ENCODE measurements around the gene PPP2R5C.

Gene PPP2R5C

DNA sequence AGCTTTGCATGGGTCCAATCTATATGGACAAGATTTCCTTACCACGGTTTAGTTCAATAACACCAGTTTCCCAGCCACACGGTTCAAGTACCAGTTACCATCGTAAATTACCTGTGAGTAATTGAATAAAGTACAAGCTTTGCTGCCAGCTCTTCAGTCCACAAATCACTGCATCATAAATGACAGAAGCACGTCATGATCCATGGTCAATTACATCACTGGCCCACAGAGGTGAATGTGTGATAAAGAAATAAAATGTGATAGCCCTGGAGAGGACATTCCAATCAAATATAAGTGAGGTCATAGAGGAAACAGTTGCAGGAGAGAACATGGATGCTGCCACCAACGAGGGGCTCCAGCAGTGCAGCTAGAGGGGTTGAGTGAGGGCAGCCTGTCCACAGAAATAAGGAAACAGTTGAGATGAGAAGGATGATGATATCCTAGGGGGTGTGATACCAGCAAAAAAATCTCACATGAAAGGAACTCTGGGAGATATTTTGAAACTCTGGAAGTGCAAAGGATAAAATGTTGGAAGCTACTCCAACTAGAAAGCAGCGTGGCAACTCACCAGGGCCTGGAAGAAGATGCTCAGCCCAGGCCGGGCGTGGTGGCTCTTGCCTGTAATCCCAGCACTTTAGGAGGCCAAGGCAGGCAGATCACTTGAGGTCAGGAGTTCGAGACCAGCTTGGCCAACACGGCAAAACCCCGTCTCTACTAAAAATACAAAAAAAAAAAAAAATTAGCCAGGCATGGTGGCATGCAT, 197.1 kb downstream of the PPP2R5C start:
- Histone ChIP-seq H4K12ac (ENCODE audit: low read depth, low read length) (no peak overlapping the region), H3K9me3 (ENCODE audit: insufficient read depth, low read depth, low read length) (no peaks in the 10 kb centered on the region), H3K18ac (ENCODE audit: low read length) (no peak overlapping the region), H4K8ac (ENCODE audit: low read depth, low read length) (no peak overlapping the region), H3K23ac (ENCODE audit: low read length) (no peak overlapping the region), H3K4me2 (ENCODE audit: low read length) (no peak overlapping the region), H3K27me3 (ENCODE audit: insufficient read depth, low read length) (no peaks in the 10 kb centered on the region), H3K79me1 (ENCODE audit: low read length) (no peaks in the 10 kb centered on the region), H3K4me3 (ENCODE audit: low read depth, low read length) (no peak overlapping the region), H3K36me3 (ENCODE audit: control insufficient read depth in 1 of 2, insufficient read depth in 2 of 2, low read length in 2 of 2) (no peaks in the 10 kb centered on the region), H2AK5ac (ENCODE audit: low read length) (no peak overlapping the region), H3K27ac (ENCODE audit: low read depth, low read length) (no peak overlapping the region), H3K79me2 (ENCODE audit: control insufficient read depth, insufficient read depth, low read length, poor library complexity) (no peaks in the 10 kb centered on the region), H3K9ac (ENCODE audit: low read length) (no peak overlapping the region), H3K4ac (ENCODE audit: low read depth, low read length) (no peak overlapping the region), H3K4me1 (ENCODE audit: control insufficient read depth in 1 of 2, insufficient read depth in 2 of 2, low read length in 2 of 2) (peaks cover 3 to 10% of the 10 kb centered on the region in 2 experiments), H2BK120ac (ENCODE audit: insufficient read depth, low read length, poor library complexity) (no peak overlapping the region), H2AFZ (ENCODE audit: insufficient read depth, low read length, poor library complexity) (no peak overlapping the region), H2BK5ac (ENCODE audit: low read depth, low read length, poor library complexity) (no peak overlapping the region), H4K91ac (ENCODE audit: low read depth, low read length) (no peak overlapping the region), H3K14ac (ENCODE audit: low read length) (no peak overlapping the region), H2BK12ac (ENCODE audit: low read length) (no peak overlapping the region)
- no CpG with 5 or more reads among the region's 11 CpGs for WGBS (ENCODE audit: extremely low coverage, insufficient coverage, insufficient read length)
- DNase-seq, result no peak

- no peak overlapping the region for H3K27ac ChIP-seq (ENCODE audit: low read depth, low read length)
- no peak overlapping the region for H2AK5ac ChIP-seq (ENCODE audit: low read length)
- peaks cover 3 to 12% of the 10 kb centered on the region in 2 experiments for H3K4me1 ChIP-seq (ENCODE audit: control insufficient read depth in 1 of 2, insufficient read depth in 2 of 2, low read length in 2 of 2)
- no peak overlapping the region for H2AFZ ChIP-seq (ENCODE audit: insufficient read depth, low read length, poor library complexity)
- no peak overlapping the region for H3K4me2 ChIP-seq (ENCODE audit: low read length)
- no peak overlapping the region for H3K4ac ChIP-seq (ENCODE audit: low read depth, low read length)
- H4K8ac ChIP-seq (ENCODE audit: low read depth, low read length), result no peak overlapping the region
- no peak overlapping the region for H2BK12ac ChIP-seq (ENCODE audit: low read length)
- H2BK120ac ChIP-seq (ENCODE audit: insufficient read depth, low read length, poor library complexity), result no peak overlapping the region
- no peaks in the 10 kb centered on the region for H3K36me3 ChIP-seq (ENCODE audit: control insufficient read depth in 1 of 2, insufficient read depth in 2 of 2, low read length in 2 of 2)
- no peak overlapping the region for H2BK5ac ChIP-seq (ENCODE audit: low read depth, low read length, poor library complexity)
- H3K4me3 ChIP-seq (ENCODE audit: low read depth, low read length), result no peak overlapping the region
- H3K27me3 ChIP-seq (ENCODE audit: insufficient read depth, low read length), result no peaks in the 10 kb centered on the region
- H3K14ac ChIP-seq (ENCODE audit: low read length), result no peak overlapping the region
- no peak overlapping the region for H3K9ac ChIP-seq (ENCODE audit: low read length)
- H3K79me2 ChIP-seq (ENCODE audit: control insufficient read depth, insufficient read depth, low read length, poor library complexity), result no peaks in the 10 kb centered on the region
- no peak overlapping the region for H3K18ac ChIP-seq (ENCODE audit: low read length)
- DNase-seq, result peak in 1 of 2 donors; percentile 20
- no peak overlapping the region for H4K91ac ChIP-seq (ENCODE audit: low read depth, low read length)
- H3K79me1 ChIP-seq (ENCODE audit: low read length), result no peaks in the 10 kb centered on the region
- H3K9me3 ChIP-seq (ENCODE audit: insufficient read depth, low read depth, low read length), result no peaks in the 10 kb centered on the region
- no CpG with 5 or more reads among the region's 2 CpGs for WGBS (ENCODE audit: extremely low coverage, insufficient coverage, insufficient read length)
- H4K12ac ChIP-seq (ENCODE audit: low read depth, low read length), result no peak overlapping the region
- H3K23ac ChIP-seq (ENCODE audit: low read length), result no peak overlapping the region
These were observed 197.8 kb downstream of the PPP2R5C start for GRCh38 chr14:101959277-101959676.

GRCh38 chr14:101960225-101960624, 198.7 kb downstream of the PPP2R5C start:
- H3K18ac ChIP-seq (ENCODE audit: low read length), result no peak overlapping the region
- H3K4me1 ChIP-seq (ENCODE audit: control insufficient read depth in 1 of 2, insufficient read depth in 2 of 2, low read length in 2 of 2), result peaks cover 3 to 12% of the 10 kb centered on the region in 2 experiments
- H3K14ac ChIP-seq (ENCODE audit: low read length), result no peak overlapping the region
- no peak overlapping the region for H2BK5ac ChIP-seq (ENCODE audit: low read depth, low read length, poor library complexity)
- peaks cover 7% of the 10 kb centered on the region for H3K79me1 ChIP-seq (ENCODE audit: low read length)
- H4K12ac ChIP-seq (ENCODE audit: low read depth, low read length), result no peak overlapping the region
- H3K9ac ChIP-seq (ENCODE audit: low read length), result no peak overlapping the region
- H3K36me3 ChIP-seq (ENCODE audit: control insufficient read depth in 1 of 2, insufficient read depth in 2 of 2, low read length in 2 of 2), result no peaks in the 10 kb centered on the region
- H3K79me2 ChIP-seq (ENCODE audit: control insufficient read depth, insufficient read depth, low read length, poor library complexity), result peaks cover 8% of the 10 kb centered on the region
- H3K23ac ChIP-seq (ENCODE audit: low read length), result no peak overlapping the region
- no peak overlapping the region for H2BK120ac ChIP-seq (ENCODE audit: insufficient read depth, low read length, poor library complexity)
- H3K4me2 ChIP-seq (ENCODE audit: low read length), result no peak overlapping the region
- H3K4me3 ChIP-seq (ENCODE audit: low read depth, low read length), result peak overlapping the region; percentile 18
- H3K27me3 ChIP-seq (ENCODE audit: insufficient read depth, low read length), result no peaks in the 10 kb centered on the region
- no peak overlapping the region for H2BK12ac ChIP-seq (ENCODE audit: low read length)
- H2AFZ ChIP-seq (ENCODE audit: insufficient read depth, low read length, poor library complexity), result no peak overlapping the region
- no peak overlapping the region for H3K27ac ChIP-seq (ENCODE audit: low read depth, low read length)
- H3K9me3 ChIP-seq (ENCODE audit: insufficient read depth, low read depth, low read length), result no peaks in the 10 kb centered on the region
- no peak overlapping the region for H4K8ac ChIP-seq (ENCODE audit: low read depth, low read length)
- H4K91ac ChIP-seq (ENCODE audit: low read depth, low read length), result no peak overlapping the region
- DNase-seq, result peak in 1 of 2 donors; percentile 50
- H2AK5ac ChIP-seq (ENCODE audit: low read length), result no peak overlapping the region
- H3K4ac ChIP-seq (ENCODE audit: low read depth, low read length), result no peak overlapping the region
- WGBS (ENCODE audit: extremely low coverage, insufficient coverage, insufficient read length), result no CpG with 5 or more reads among the region's 13 CpGs

DNA sequence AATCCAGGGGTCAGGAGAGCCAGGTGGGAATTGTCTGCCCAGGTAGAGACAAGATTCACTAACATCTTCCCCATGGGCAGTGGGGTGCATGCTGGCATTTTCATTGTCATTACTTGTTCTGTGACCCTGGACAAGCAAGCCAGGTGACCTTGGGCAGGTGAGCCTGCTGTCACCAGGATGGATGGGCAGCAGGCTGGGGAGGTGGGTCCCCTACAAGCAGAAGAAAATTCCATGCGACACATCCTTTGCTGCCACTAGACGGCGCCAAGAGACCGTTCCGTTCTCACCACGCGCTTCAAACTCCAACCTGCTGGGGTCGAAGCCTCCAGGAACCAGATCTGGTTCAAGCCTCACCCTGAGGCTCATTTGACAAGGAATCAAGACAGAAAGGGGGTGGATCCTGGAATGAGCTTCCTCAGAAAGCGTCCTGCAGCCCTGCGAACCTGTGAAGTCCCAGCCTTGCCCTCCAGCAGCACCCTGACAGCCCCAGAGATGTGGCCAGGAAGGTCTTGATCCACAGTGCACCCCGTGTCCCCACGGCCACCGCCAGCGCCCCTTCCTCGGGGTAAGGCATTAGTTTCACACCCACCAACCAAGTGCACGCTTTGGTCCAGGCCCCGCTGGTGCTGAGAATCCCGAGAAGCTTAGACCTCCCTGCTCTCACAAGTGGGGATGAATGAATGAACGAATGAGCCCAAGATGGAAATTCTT, 199.7 kb downstream of the PPP2R5C start:
- H3K79me1 ChIP-seq (ENCODE audit: low read length), result peaks cover 7% of the 10 kb centered on the region
- no CpG with 5 or more reads among the region's 19 CpGs for WGBS (ENCODE audit: extremely low coverage, insufficient coverage, insufficient read length)

More for the DNA sequence above, 199.7 kb downstream of the PPP2R5C start:
- Histone ChIP-seq H3K79me2 (ENCODE audit: control insufficient read depth, insufficient read depth, low read length, poor library complexity) (peaks cover 11% of the 10 kb centered on the region), H2AFZ (ENCODE audit: insufficient read depth, low read length, poor library complexity) (no peak overlapping the region), H3K14ac (ENCODE audit: low read length) (no peak overlapping the region), H2BK5ac (ENCODE audit: low read depth, low read length, poor library complexity) (no peak overlapping the region), H3K4me1 (ENCODE audit: control insufficient read depth in 1 of 2, insufficient read depth in 2 of 2, low read length in 2 of 2) (peaks cover 3 to 15% of the 10 kb centered on the region in 2 experiments), H2AK5ac (ENCODE audit: low read length) (no peak overlapping the region), H4K91ac (ENCODE audit: low read depth, low read length) (no peak overlapping the region), H3K36me3 (ENCODE audit: control insufficient read depth in 1 of 2, insufficient read depth in 2 of 2, low read length in 2 of 2) (no peaks in the 10 kb centered on the region), H4K8ac (ENCODE audit: low read depth, low read length) (no peak overlapping the region), H3K27ac (ENCODE audit: low read depth, low read length) (no peak overlapping the region), H3K23ac (ENCODE audit: low read length) (no peak overlapping the region), H3K9ac (ENCODE audit: low read length) (no peak overlapping the region), H3K4me3 (ENCODE audit: low read depth, low read length) (no peak overlapping the region), H2BK120ac (ENCODE audit: insufficient read depth, low read length, poor library complexity) (no peak overlapping the region), H3K4ac (ENCODE audit: low read depth, low read length) (no peak overlapping the region), H4K12ac (ENCODE audit: low read depth, low read length) (no peak overlapping the region), H3K27me3 (ENCODE audit: insufficient read depth, low read length) (no peaks in the 10 kb centered on the region), H3K9me3 (ENCODE audit: insufficient read depth, low read depth, low read length) (no peaks in the 10 kb centered on the region), H3K18ac (ENCODE audit: low read length) (no peak overlapping the region), H2BK12ac (ENCODE audit: low read length) (no peak overlapping the region), H3K4me2 (ENCODE audit: low read length) (no peak overlapping the region)
- peak; percentile 75 to 89 for DNase-seq
